Measurements from ENCODE around the gene C2orf49. TPM values are rescaled to one million over a fixed set of nuclear protein-coding genes. Genes with fewer than 3 reads are reported as not detected.

Gene C2orf49
- total RNA-seq, 1 experiment from 2014 or later, result 17.2 TPM

DNA sequence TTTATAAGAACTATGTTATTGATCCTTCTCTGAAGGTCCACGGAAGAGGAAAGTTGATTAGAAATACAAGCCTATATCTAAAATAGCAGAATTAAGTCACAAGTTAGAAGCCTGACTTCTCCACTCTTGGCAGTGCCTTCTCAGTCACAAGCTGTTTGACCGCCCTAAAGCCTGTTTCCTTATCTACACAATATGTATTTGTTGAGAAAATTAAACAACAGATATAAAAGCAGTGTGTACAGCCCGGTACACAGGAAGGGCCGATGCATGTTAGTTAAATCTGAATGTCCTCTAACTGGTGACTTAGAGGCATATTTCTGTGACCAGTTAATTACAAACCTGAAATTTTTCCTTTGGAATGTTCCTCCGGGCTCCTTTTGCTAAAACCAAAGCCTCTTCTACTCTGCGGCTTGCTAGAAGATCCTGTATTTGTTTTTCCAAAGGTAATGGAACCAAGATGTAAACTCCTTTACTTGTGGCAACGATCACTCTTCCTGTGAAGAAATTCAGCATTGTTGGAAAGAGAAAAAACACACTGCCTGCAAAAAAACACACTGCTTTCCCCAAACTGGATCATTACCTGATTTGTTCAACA lies 41.2 kb upstream of the C2orf49 start:
- H2AFZ ChIP-seq (ENCODE audit: low read depth, low read length, poor library complexity, severe bottlenecking), result no peak overlapping the region
- POLR2A ChIA-PET, result no interaction called here

More for the DNA sequence above, 41.2 kb upstream of the C2orf49 start:
- no TSS peak for BruUV-seq (replicated peaks)
- Histone ChIP-seq H3K4me1 (ENCODE audit: control insufficient read depth in 1 of 2, insufficient read depth in 2 of 2, low read length in 2 of 2) (no peaks in the 10 kb centered on the region), H3K9me2 (ENCODE audit: insufficient read depth) (no peaks in the 10 kb centered on the region), H3K79me2 (ENCODE audit: insufficient read depth, low read length) (peaks cover 9% of the 10 kb centered on the region; the same call in 1 of the 2 replicates), H3K9ac (ENCODE audit: low read length) (no peak overlapping the region), H3K4me2 (ENCODE audit: low read length) (no peak overlapping the region), H3K36me3 (ENCODE audit: control insufficient read depth in 1 of 2, insufficient read depth in 2 of 2, low read length in 2 of 2) (peaks cover 17 to 18% of the 10 kb centered on the region in 2 experiments; a peak in 2 of 4 replicates), H3K27ac (ENCODE audit: low read depth, low read length) (no peak overlapping the region), H3K4me3 (replicated peaks in 1 of 2; ENCODE audit: low read depth in 1 of 2, low read length in 2 of 2) (no peak overlapping the region), H4K20me1 (ENCODE audit: insufficient read depth) (no peaks in the 10 kb centered on the region), H3K27me3 (ENCODE audit: insufficient read depth, low read length) (no peaks in the 10 kb centered on the region), H3K9me3 (ENCODE audit: control insufficient read depth in 1 of 2, insufficient read depth in 1 of 2, low read depth in 1 of 2, low read length in 2 of 2) (no peaks in the 10 kb centered on the region)
- ChIA-PET RAD21 (ENCODE audit: low non-redundant PET in 1 of 2, low total read pairs in 2 of 2, uncharacterized antibody in 2 of 2, unreplicated experiment in 2 of 2) (no interaction called here), CTCF (interaction anchor here (2.1 kb wide), 1 partner anchor 181 kb away, joined by 8 read pairs; no protein-coding TSS in a partner anchor)
- no peak for DNase-seq (ENCODE audit: low read depth, low spot score)
- no peak for TF ChIP-seq FOSL1 (IDR thresholded peaks at IDR 0.05; ENCODE audit: low read depth)
- TF ChIP-seq, protein P1, sequence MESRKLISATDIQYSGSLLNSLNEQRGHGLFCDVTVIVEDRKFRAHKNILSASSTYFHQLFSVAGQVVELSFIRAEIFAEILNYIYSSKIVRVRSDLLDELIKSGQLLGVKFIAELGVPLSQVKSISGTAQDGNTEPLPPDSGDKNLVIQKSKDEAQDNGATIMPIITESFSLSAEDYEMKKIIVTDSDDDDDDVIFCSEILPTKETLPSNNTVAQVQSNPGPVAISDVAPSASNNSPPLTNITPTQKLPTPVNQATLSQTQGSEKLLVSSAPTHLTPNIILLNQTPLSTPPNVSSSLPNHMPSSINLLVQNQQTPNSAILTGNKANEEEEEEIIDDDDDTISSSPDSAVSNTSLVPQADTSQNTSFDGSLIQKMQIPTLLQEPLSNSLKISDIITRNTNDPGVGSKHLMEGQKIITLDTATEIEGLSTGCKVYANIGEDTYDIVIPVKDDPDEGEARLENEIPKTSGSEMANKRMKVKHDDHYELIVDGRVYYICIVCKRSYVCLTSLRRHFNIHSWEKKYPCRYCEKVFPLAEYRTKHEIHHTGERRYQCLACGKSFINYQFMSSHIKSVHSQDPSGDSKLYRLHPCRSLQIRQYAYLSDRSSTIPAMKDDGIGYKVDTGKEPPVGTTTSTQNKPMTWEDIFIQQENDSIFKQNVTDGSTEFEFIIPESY (IDR thresholded peaks at IDR 0.05; ENCODE audit: extremely low read depth, insufficient replicate concordance, low read length), result no peak
- no peak for TF ChIP-seq SP1 (IDR thresholded peaks at IDR 0.05; ENCODE audit: low read depth)
- TF ChIP-seq CTCF (IDR thresholded peaks at IDR 0.05 in 2 of 3, conservative IDR thresholded peaks at IDR 0.05 in 1 of 3; ENCODE audit: borderline replicate concordance in 1 of 3, insufficient read depth in 1 of 3, low read depth in 2 of 3, low read length in 2 of 3), result no peak
- TF ChIP-seq SRF (IDR thresholded peaks at IDR 0.05; ENCODE audit: low read depth), result no peak
- no peak for ATAC-seq
- intact Hi-C loops (cut with micrococcal nuclease), result no loop called here
